SU-DHL-6 (cell line): ENCODE measurements around the gene CLIC2.

ENCODE experiments used
- H2AFZ ChIP-seq: fragments of 200-600 bp; sonication (generic); 2 replicates; pipeline ENCODE4 v1.6.1; 2014; ENCODE audit warnings: low read depth, mild to moderate bottlenecking, moderate library complexity, mixed read lengths, antibody characterized with exemption, low read length; ENCODE audit not compliant: severe bottlenecking
- H3F3A ChIP-seq: fragments of 200-600 bp; shearing (Covaris generic); 2 replicates; pipeline ENCODE4 v1.6.0; 2016; ENCODE audit warnings: antibody characterized with exemption, mild to moderate bottlenecking; ENCODE audit not compliant: insufficient read depth
- H3K27ac ChIP-seq: fragments of 200-600 bp; sonication (generic); 2 replicates; pipeline ENCODE4 v1.5.1; 2016; ENCODE audit warnings: low read depth, mild to moderate bottlenecking, low read length, moderate library complexity, mixed read lengths
- H3K27me3 ChIP-seq: fragments of 200-600 bp; sonication (generic), shearing (Covaris generic); 2 replicates; pipeline ENCODE4 v1.6.0; 2014; ENCODE audit warnings: mild to moderate bottlenecking, low read length
- H3K36me3 ChIP-seq: fragments of 200-600 bp; sonication (generic); 2 replicates; pipeline ENCODE4 v1.6.1; 2014; ENCODE audit warnings: mild to moderate bottlenecking, low read length, mixed read lengths
- H3K4me2 ChIP-seq: fragments of 300-600, 200-600 bp; shearing (Covaris generic), sonication (generic); 2 replicates; pipeline ENCODE4 v1.6.0; 2014; ENCODE audit warnings: low read length, low read depth, mild to moderate bottlenecking; ENCODE audit not compliant: poor library complexity, severe bottlenecking
- H3K4me3 ChIP-seq: fragments of 200-600 bp; sonication (generic); 2 replicates; pipeline ENCODE4 v1.5.1; 2014; ENCODE audit warnings: antibody characterized with exemption, low read length, mild to moderate bottlenecking, mixed read lengths; ENCODE audit not compliant: insufficient read depth, poor library complexity, severe bottlenecking
- H3K79me2 ChIP-seq: fragments of 200-600 bp; sonication (generic); 2 replicates; pipeline ENCODE4 v1.6.1; 2014; ENCODE audit warnings: mild to moderate bottlenecking, low read length, moderate library complexity; ENCODE audit not compliant: insufficient read depth
- H3K9ac ChIP-seq: fragments of 200-600 bp; sonication (generic); 2 replicates; pipeline ENCODE4 v1.7.0; 2014; ENCODE audit warnings: mild to moderate bottlenecking, low read length
- H3K9me2 ChIP-seq: fragments of 200-600 bp; sonication (generic); replicated peaks from 2 replicates; pipeline ENCODE4 v1.6.1; 2014; ENCODE audit warnings: low read length; ENCODE audit not compliant: insufficient read depth
- H3K9me3 ChIP-seq: fragments of 200-600 bp; sonication (generic); 2 replicates; pipeline ENCODE4 v1.6.1; 2014; ENCODE audit warnings: low read length, mixed read lengths; ENCODE audit not compliant: insufficient read depth
- H4K20me1 ChIP-seq: fragments of 200-600 bp; sonication (generic); 2 replicates; pipeline ENCODE4 v1.6.1; 2014; ENCODE audit warnings: low read depth, mild to moderate bottlenecking, antibody characterized with exemption, low read length, moderate library complexity, mixed read lengths
- CTCF ChIP-seq: fragments of 200-600 bp; sonication (generic); IDR thresholded peaks from one replicate; pipeline ENCODE4 v1.5.1; 2017; ENCODE audit warnings: antibody characterized with exemption, mild to moderate bottlenecking, low read length, moderate library complexity; ENCODE audit not compliant: insufficient read depth, poor library complexity, severe bottlenecking
- EZH2phosphoT487 ChIP-seq: fragments of 200-600 bp; sonication (generic), shearing (Covaris generic); conservative IDR thresholded peaks from 2 replicates; pipeline ENCODE4 v1.6.1; 2018; ENCODE audit warnings: mild to moderate bottlenecking, antibody characterized with exemption, low read length, moderate library complexity, mixed read lengths

The CLIC2 gene

GRCh38 chrX:155235891-155236290 is 98.5 kb downstream of the CLIC2 start:
- H3K79me2 ChIP-seq: no peaks in the 10 kb centered on the region
- H3K4me2 ChIP-seq: no peak overlapping the region
- no peaks in the 10 kb centered on the region for H3F3A ChIP-seq
- peaks cover 4% of the 10 kb centered on the region; the same call in 1 of the 2 replicates for H3K36me3 ChIP-seq
- H3K27ac ChIP-seq: no peak overlapping the region
- TF ChIP-seq CTCF: no peak
- TF ChIP-seq EZH2phosphoT487: no peak
- no peaks in the 10 kb centered on the region for H4K20me1 ChIP-seq
- no peaks in the 10 kb centered on the region for H3K9me3 ChIP-seq
- no peaks in the 10 kb centered on the region for H3K9me2 ChIP-seq
- H3K9ac ChIP-seq: no peak overlapping the region
- H2AFZ ChIP-seq: no peak overlapping the region
- no peaks in the 10 kb centered on the region for H3K27me3 ChIP-seq
- no peak overlapping the region for H3K4me3 ChIP-seq

- Histone ChIP-seq H3K9me2 (no peaks in the 10 kb centered on the region), H3K27ac (no peak overlapping the region), H3K36me3 (no peaks in the 10 kb centered on the region), H3K9me3 (no peaks in the 10 kb centered on the region), H3K4me2 (no peak overlapping the region), H3K79me2 (no peaks in the 10 kb centered on the region), H3K4me3 (no peak overlapping the region), H3K9ac (no peak overlapping the region), H3K27me3 (no peaks in the 10 kb centered on the region), H3F3A (no peaks in the 10 kb centered on the region), H2AFZ (no peak overlapping the region), H4K20me1 (no peaks in the 10 kb centered on the region)
- no peak for TF ChIP-seq CTCF
- TF ChIP-seq EZH2phosphoT487: no peak
These were observed 103.3 kb downstream of the CLIC2 start for GRCh38 chrX:155231163-155231562.
